Measurements from ENCODE around the gene ROBO4.

ROBO4 gene

GRCh38 chr11:124839972-124840621 lies 57.6 kb downstream of the ROBO4 start:
- ATAC-seq, result no peak

GRCh38 chr11:124839128-124839971 lies 58.3 kb downstream of the ROBO4 start:
- no peak for ATAC-seq

DNA sequence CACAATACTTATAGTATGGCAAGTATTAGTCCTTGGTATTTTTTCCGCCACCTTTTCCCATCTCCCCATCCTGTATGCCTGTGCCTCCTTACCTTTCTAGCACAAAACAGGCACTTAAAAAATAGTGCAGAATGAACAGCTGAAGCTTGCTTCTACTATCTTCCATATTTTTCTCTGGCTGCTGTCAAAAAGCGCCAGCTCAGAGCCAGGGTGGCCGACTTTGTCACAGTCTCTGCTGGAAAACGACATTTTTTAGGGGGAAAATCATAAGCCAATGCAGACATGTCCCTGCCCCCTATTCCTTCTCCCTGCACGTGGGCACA lies 58.9 kb downstream of the ROBO4 start:
- ATAC-seq, result no peak

- no peak for ATAC-seq
Observed at GRCh38 chr11:124837491-124837856, 60.2 kb downstream of the ROBO4 start.

DNA sequence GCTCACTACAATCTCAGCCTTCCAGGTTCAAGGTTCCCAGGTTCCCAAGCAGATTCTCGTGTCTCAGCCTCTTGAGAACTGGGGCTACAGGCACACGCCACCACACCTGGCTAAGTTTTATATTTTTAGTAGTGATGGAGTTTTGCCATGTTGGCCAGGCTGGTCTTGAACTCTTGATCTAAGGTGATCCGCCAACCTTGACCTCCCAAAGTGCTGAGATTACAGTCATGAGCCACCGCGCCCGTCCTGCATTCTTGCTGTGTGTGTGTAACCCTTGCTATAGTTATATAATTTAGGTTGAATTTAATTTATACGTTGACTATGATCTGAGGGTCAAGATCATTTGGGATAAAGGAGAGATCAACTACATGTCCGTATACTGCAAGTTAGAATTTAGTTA lies 61.7 kb downstream of the ROBO4 start:
- ATAC-seq, result no peak

DNA sequence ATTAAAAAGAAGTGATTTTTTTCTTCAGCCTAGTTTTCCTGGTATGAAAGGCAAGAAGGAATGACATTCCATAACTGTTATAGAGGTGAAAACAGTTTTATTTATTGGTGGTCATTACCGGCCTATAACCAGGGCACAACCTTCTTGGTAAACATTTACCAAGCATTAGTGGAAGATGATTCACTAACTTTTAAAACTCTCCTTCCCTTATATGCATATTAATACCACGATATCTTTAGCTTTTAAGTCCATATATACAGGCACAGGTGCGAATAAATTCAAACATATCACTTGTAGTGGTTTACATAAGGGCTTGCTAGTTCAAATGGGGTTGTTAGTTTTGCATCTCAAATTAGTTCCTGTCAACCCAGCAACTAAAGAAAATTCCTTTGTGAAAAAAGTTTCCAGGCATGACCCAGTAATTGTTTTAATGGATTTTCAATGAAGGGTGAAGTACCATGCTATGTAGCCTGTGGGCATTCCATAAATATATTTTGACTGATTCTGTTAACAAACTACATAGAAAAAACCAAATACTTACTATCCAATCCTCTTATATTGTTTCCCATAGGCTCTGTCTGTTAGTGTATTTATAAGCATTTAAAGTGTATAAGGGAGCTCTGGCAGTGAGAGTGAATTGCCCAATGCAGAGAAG lies 63.0 kb downstream of the ROBO4 start:
- no peak for ATAC-seq

All from activated CD4-positive, CD25-positive, alpha-beta regulatory T cell treated with anti-CD3 and anti-CD28 coated beads, Interleukin-2, amount 50 U/mL, for 24 hours (primary cell).